GM21528 (cell line): ENCODE data around the gene TMEM179.

ENCODE experiments used
- ATAC-seq: cut with Tn5 transposase; IDR thresholded peaks from one replicate; pipeline ENCODE4 v1.9.1; 2021; ENCODE audit warnings: mild to moderate bottlenecking, moderate library complexity; ENCODE audit not compliant: unreplicated experiment, low FRiP score

Gene TMEM179

GRCh38 chr14:104600805-104601204 lies 3.8 kb downstream of the TMEM179 start:
- no peak for ATAC-seq

- no peak for ATAC-seq
Measured at GRCh38 chr14:104600141-104600643, 4.4 kb downstream of the TMEM179 start.

GRCh38 chr14:104599446-104599845 lies 5.1 kb downstream of the TMEM179 start:
- no peak for ATAC-seq

- ATAC-seq: no peak
Measured at GRCh38 chr14:104598910-104599273, 5.7 kb downstream of the TMEM179 start.

GRCh38 chr14:104598039-104598909 lies 6.3 kb downstream of the TMEM179 start:
- no peak for ATAC-seq

GRCh38 chr14:104597576-104597975 lies 7.0 kb downstream of the TMEM179 start:
- ATAC-seq: no peak

GRCh38 chr14:104596927-104597351 lies 7.6 kb downstream of the TMEM179 start:
- no peak for ATAC-seq

- ATAC-seq: no peak
Measured at GRCh38 chr14:104596451-104596918, 8.1 kb downstream of the TMEM179 start.

- no peak for ATAC-seq
Measured at GRCh38 chr14:104595911-104596450, 8.6 kb downstream of the TMEM179 start.

- ATAC-seq: no peak
Measured at GRCh38 chr14:104595116-104595675, 9.4 kb downstream of the TMEM179 start.

- no peak for ATAC-seq
Measured at GRCh38 chr14:104594310-104595046, 10.1 kb downstream of the TMEM179 start.

GRCh38 chr14:104593710-104594136 lies 10.8 kb downstream of the TMEM179 start:
- ATAC-seq: no peak

- no peak for ATAC-seq
Measured at GRCh38 chr14:104593241-104593701, 11.3 kb downstream of the TMEM179 start.

GRCh38 chr14:104592785-104593184 lies 11.8 kb downstream of the TMEM179 start:
- no peak for ATAC-seq

GRCh38 chr14:104592292-104592672 lies 12.3 kb downstream of the TMEM179 start:
- no peak for ATAC-seq

- no peak for ATAC-seq
Measured at GRCh38 chr14:104591506-104592291, 12.9 kb downstream of the TMEM179 start.

GRCh38 chr14:104591031-104591430 lies 13.5 kb downstream of the TMEM179 start:
- no peak for ATAC-seq

- no peak for ATAC-seq
Measured at GRCh38 chr14:104590240-104590965, 14.2 kb downstream of the TMEM179 start.
